Measurements from ENCODE around the gene CAPN12.

- no peak for TF ChIP-seq CTCF (IDR thresholded peaks at IDR 0.05)
- no peak for TF ChIP-seq POLR2A (IDR thresholded peaks at IDR 0.05)
Observed at GRCh38 chr19:38785187-38785699, 41.0 kb upstream of the CAPN12 start.
